ENCODE data around the gene GCH1. TPM values are rescaled to one million over a fixed set of nuclear protein-coding genes. Genes with fewer than 3 reads are reported as not detected.
"Not testable (repeated sequence)": the region's sequence is repeated elsewhere in the genome, so short reads cannot be mapped to it uniquely, and the experiment has no call there.

The GCH1 gene
- total RNA-seq, 2 donors from 2014 or later, result 26.6 to 34.3 TPM

- intact Hi-C loops (cut with DNase I, micrococcal nuclease), result loop anchor here (10.0 kb wide), 1 partner anchor 244 kb away; the partner anchor contains the start of gene SAMD4A (in 2 of the 2)
- ATAC-seq (no peak), DNase-seq (no peak)
Observed at GRCh38 chr14:54808326-54809161, 94.1 kb downstream of the GCH1 start.

- no peak for ATAC-seq
- DNase-seq, result no peak
- intact Hi-C loops (cut with DNase I, micrococcal nuclease), result loop anchor here (10.0 kb wide), 1 partner anchor 243 kb away; the partner anchor contains the start of gene SAMD4A (in 2 of the 2)
Observed at GRCh38 chr14:54807881-54808280, 94.7 kb downstream of the GCH1 start.

DNA sequence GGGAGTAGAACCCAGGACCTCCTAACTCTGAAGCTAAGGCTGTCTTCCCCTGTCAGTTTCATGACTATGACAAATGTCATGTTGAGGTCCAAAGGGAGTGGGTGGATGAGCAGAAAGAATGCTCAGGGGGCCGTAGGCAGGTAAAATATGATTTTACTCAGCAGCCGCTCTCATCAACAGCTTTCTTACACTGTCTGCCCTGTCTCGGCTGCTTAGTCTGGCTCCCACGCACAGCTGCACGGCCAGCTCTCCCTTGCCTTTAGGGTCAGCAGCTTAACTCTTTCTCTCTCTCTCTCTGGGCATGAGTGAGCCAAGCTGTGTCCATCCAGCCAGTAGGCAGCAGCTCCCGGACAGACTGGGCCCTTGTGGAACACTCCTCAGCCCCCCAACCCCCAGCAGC, 95.2 kb downstream of the GCH1 start:
- intact Hi-C loops (cut with DNase I, micrococcal nuclease), result loop anchor here (10.0 kb wide), 1 partner anchor 243 kb away; the partner anchor contains the start of gene SAMD4A (in 2 of the 2)
- ATAC-seq, result no peak
- no peak for DNase-seq

- ATAC-seq, result no peak
- intact Hi-C loops (cut with DNase I, micrococcal nuclease), result loop anchor here (10.0 kb wide), 1 partner anchor 242 kb away; the partner anchor contains the start of gene SAMD4A (in 2 of the 2)
Observed at GRCh38 chr14:54806616-54807015, 96.0 kb downstream of the GCH1 start.

DNA sequence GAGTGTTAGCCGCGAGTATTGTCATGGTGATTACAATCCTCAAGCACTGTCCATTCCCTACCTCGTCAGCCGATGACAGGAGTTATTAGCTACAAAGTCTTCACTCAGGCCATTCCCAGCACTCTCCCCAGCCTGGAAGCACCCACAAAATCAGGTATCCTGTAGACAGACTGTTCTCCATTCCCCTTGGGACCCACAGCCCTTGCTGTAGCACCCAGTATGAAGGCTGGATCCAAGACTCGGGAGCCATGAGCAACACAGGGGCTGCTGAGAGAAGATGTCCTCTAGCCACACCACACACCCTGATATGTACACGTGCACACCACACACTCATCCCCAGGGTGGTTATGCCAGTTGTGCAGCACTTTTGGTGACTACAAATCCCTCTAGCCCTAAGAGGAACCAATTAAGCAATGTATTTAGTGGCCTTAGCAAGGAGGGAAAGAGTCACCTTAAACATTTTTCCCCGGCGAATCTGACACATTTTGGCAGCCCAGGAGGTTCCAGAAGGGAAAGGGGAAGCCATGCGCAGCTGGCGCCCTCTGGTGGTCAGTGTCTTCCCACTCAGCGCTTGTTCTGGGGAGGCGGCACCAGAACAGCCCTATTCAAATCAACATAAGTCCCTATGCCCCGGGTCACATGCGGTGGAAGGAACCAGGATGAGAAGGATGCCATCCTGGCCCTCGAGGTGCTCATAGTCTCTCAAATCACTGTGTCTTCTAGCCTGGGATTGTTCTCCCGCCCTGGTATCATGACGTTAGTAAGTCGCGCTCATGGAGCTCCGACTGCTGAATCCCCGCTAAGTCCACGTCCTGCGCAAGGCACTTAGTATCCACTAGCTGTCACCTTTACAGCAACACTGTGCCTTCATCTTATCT, 96.9 kb downstream of the GCH1 start:
- intact Hi-C loops (cut with DNase I, micrococcal nuclease), result loop anchor here (10.0 kb wide), 1 partner anchor 241 kb away; the partner anchor contains the start of gene SAMD4A (in 2 of the 2)
- DNase-seq (peak; percentile 60 to 86), ATAC-seq (peak; percentile 93)

More at GRCh38 chr14:54806616-54807015, 96.0 kb downstream of the GCH1 start:
- no peak for DNase-seq

- no peak for DNase-seq
- ATAC-seq, result no peak
- intact Hi-C loops (cut with DNase I, micrococcal nuclease), result loop anchor here (10.0 kb wide), 1 partner anchor 240 kb away; the partner anchor contains the start of gene SAMD4A (in 2 of the 2)
Observed at GRCh38 chr14:54805070-54805444, 97.6 kb downstream of the GCH1 start.

DNA sequence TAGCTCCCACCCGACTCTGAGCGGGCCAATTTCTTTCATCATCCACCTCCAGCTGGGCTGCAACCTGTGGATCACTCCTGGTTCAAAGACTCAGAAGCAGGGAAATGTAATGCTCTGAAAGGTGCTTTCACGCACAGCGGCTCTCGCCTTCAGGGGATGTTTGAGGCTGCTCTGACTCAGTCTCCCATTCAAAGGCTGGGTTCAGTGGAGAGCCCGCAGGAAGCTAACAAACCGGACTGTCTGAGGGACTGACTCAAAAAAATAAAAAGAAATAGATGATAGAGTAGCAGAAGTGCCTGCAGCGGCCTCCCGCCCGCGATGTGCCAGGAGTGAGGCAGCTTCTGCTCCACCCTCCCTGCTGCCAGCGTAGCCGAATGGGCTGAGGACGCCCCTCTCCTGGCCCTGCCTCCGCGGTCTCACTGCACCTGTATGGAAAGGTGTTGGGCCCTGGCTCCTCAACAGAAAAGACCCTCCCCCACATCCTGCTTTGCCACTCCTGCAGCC, 98.0 kb downstream of the GCH1 start:
- intact Hi-C loops (cut with DNase I, micrococcal nuclease), result loop anchor here (10.0 kb wide), 1 partner anchor 240 kb away; the partner anchor contains the start of gene SAMD4A (in 2 of the 2)
- no peak for ATAC-seq
- DNase-seq, result no peak

DNA sequence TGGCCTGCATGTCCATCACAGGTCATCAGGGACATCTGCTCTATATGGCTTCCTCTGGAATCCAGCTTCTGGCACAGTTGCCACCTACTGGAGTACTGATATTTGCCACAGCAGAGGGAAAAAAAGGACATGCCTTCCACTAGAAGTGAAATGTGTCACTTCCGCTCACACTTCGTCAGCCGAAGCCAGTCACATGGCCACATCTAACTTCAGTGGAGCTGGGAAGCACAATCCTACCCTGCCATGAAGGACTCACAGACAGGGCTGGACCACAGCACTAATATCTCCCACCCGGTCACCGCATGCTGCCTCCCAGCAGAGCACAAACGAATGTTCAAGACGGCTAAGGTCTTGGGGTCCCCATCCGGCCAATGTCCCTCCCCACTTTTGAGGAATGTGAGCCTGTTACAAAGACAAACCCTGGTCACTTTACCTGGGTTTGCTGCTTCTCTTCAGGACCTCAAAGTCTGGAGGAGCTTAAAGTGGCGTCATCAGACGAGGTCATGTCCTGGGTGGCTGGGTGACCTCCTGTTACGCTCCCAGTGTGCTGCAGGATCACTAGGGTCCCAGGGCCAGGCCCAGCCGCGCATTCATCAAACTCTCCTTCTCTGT, 98.6 kb downstream of the GCH1 start:
- DNase-seq, result no peak
- no peak for ATAC-seq
- intact Hi-C loops (cut with DNase I, micrococcal nuclease), result loop anchor here (10.0 kb wide), 1 partner anchor 239 kb away; the partner anchor contains the start of gene SAMD4A (in 2 of the 2)

DNA sequence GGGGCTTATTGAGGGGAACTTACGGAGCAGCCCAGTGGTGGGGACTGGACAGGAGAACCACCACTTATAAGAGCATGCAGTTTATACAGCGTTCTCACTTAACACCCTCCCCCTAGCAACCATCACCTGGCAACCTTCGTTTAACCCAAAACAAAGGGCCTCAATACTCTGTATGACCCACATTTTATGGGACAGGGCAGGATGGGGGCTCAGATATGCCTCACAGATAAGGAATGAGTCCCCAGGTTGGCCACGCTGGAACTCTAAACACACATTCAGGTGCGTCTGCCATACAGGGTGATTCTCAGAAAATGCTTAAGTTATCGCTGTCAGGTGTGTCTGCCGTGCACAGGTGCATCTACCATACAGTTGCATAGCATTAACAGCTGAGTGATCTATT, 99.2 kb downstream of the GCH1 start:
- intact Hi-C loops (cut with DNase I, micrococcal nuclease), result loop anchor here (10.0 kb wide), 1 partner anchor 239 kb away; the partner anchor contains the start of gene SAMD4A (in 2 of the 2)
- no peak for ATAC-seq
- no peak for DNase-seq

DNA sequence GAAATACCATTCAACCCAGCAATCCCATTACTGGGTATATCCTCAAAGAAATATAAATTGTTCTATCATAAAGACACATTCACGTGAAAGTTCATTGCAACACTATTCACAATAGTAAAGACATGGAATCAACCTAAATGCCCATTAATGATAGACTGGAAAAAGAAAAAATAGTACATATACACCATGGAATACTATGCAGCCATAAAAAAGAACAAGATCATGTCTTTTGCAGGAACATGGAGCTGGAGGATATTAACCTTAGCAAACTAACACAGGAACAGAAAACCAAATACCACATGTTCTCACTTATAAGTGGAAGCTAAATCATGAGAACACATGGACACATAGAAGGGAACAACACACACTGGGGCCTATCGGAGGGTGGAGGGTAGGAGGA, 101.1 kb downstream of the GCH1 start:
- DNase-seq, ATAC-seq: not testable (repeated sequence)
- intact Hi-C loops (cut with DNase I, micrococcal nuclease), result loop anchor here (10.0 kb wide), 1 partner anchor 237 kb away; the partner anchor contains the start of gene SAMD4A (in 2 of the 2)

DNA sequence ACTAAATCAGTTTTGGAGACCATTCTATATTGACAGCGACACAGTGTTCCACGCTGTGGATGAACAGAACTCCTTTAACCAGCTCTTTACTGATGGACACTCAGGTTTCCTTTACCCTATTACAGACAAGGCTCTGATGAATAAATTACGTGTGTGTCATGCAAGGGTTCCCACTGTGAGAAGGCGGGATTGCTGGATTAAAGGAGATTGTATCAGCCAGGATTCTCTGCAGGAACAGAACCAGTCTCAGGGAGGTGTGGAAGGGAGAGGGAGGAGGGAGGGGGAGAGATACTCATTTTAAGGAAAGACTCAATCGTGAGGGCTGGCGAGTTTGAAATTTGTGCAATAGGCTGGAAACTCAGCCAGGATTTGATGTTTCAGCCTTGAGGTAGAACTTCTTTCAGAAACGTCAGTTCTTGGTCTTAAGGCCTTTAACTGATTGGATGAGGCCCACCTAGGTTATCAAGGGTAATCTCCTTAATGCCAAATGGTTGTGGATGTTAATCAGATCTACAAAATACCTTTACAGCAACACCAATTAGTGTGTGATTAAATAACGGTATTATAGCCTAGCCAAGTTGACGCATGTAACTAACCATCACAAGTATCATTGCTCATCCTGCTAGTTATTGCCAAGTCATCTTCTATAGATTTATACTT, 104.0 kb downstream of the GCH1 start:
- no peak for ATAC-seq
- DNase-seq, result no peak
- intact Hi-C loops (cut with DNase I, micrococcal nuclease), result no loop called here

DNA sequence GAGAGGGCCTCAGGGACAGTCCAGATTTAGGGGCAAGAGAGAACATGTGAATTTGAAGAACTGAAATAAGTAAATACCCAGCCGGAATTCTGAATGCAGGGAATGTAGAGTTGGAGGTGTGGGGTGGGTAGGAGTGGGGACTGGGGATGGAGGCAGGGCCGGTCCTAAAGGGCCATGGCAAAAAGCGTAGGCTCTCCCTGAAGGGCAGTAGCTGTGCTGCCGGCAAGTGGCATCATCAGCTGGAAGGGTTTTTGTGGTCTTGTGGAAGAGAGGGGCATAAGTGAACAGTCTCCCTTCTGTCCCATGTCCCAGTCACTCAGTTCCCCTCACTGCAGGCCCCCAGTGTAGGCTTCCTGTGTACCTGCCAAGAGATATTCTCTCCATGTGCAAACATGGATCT, 104.6 kb downstream of the GCH1 start:
- ATAC-seq (no peak), DNase-seq (no peak)
- intact Hi-C loops (cut with DNase I, micrococcal nuclease), result no loop called here

DNA sequence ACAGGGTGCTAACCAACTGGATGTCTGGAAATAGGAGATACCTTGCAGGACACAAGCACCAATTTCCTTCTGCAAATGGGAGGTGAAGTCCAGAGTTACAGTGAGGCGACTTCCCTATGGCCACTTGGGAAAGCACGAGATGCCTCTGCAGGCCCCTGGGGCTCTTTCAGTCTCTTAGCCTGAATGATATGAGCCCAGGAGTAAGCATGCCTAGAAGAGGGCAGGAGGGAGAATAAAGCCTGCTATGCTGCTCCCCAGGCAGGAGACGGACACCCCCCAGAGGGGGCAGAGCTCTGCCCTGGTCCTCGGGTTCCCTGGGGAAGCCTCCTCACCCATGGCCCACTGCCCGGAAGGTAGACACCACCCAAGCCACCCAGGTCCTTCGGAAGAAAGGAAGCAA, 105.1 kb downstream of the GCH1 start:
- DNase-seq (no peak), ATAC-seq (no peak)
- intact Hi-C loops (cut with DNase I, micrococcal nuclease), result no loop called here

GRCh38 chr14:54796961-54797360, 105.7 kb downstream of the GCH1 start:
- ATAC-seq (no peak), DNase-seq (no peak)
- intact Hi-C loops (cut with DNase I, micrococcal nuclease), result no loop called here

- intact Hi-C loops (cut with DNase I, micrococcal nuclease), result no loop called here
- ATAC-seq, result no peak
Observed at GRCh38 chr14:54794796-54795195, 107.8 kb downstream of the GCH1 start.

DNA sequence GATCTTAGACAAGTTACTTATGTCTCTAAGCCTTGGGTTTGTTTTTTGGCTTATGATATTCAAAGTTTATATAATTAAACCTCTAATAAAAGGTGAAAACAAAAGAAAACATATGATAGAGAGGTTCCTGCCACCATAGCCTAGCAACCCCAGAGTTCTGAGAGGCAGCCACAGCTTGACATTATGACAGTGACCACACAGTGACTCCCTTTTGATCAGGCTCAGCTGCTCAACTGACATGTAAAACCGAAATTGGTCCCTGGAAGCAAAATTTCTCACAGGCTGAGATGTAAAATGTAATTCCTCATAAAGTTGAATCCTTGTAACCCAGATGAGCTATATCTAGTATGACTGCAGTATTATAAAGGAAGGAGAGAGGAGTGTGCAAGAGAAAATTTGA, 108.5 kb downstream of the GCH1 start:
- intact Hi-C loops (cut with DNase I, micrococcal nuclease), result no loop called here
- DNase-seq (no peak), ATAC-seq (no peak)

More at GRCh38 chr14:54794796-54795195, 107.8 kb downstream of the GCH1 start:
- DNase-seq, result no peak

GRCh38 chr14:54792288-54792687, 110.3 kb downstream of the GCH1 start:
- ATAC-seq, result no peak
- intact Hi-C loops (cut with DNase I, micrococcal nuclease), result no loop called here
- DNase-seq, result no peak
